K562 (cell line): ENCODE results near the gene ZNF691. TPM values are rescaled to one million over a fixed set of nuclear protein-coding genes. Genes with fewer than 3 reads are reported as not detected.

Source experiments
- CHD2 ChIP-seq: IDR thresholded peaks from 2 replicates; pipeline ENCODE4 v1.6.1; 2011; ENCODE audit warnings: low read depth, low read length
- ERF ChIP-seq: fragments of 450-650 bp; formaldehyde crosslinking; IDR thresholded peaks from 2 replicates; pipeline ENCODE4 v1.4.0; 2020; ENCODE audit warnings: mild to moderate bottlenecking, mixed read lengths
- EZH2 ChIP-seq: IDR thresholded peaks from 2 replicates; pipeline ENCODE4 v1.6.1; 2012; ENCODE audit warnings: low read depth, mild to moderate bottlenecking, inconsistent platforms, low read length, borderline replicate concordance
- HIVEP1 ChIP-seq: fragments of 250-450 bp; sonication (Bioruptor Pico); IDR thresholded peaks from 2 replicates; pipeline ENCODE4 v1.4.0; 2020; ENCODE audit warnings: mild to moderate bottlenecking
- HNRNPUL1 ChIP-seq: fragments of 200-400 bp; formaldehyde crosslinking; IDR thresholded peaks from 2 replicates; pipeline ENCODE4 v1.6.1; 2017; ENCODE audit warnings: low read length
- KAT2B ChIP-seq: IDR thresholded peaks from one replicate; pipeline ENCODE4 v1.6.1; 2012; ENCODE audit warnings: low read depth, mild to moderate bottlenecking, control low read depth, inconsistent platforms, low read length, moderate library complexity
- KAT8 ChIP-seq: fragments of 450-650 bp; IDR thresholded peaks from 2 replicates; pipeline ENCODE4 v1.6.1; 2016; ENCODE audit warnings: low read depth, mild to moderate bottlenecking
- POLR2A ChIP-seq: fragments of 450-650 bp; conservative IDR thresholded peaks from 2 replicates; pipeline ENCODE4 v1.6.1; 2016
- POLR3G ChIP-seq: IDR thresholded peaks from 2 replicates; pipeline ENCODE4 v1.6.1; 2011; ENCODE audit not compliant: insufficient read length, insufficient replicate concordance; ENCODE audit errors: extremely low read depth
- PTBP1 ChIP-seq: fragments of 200-400 bp; formaldehyde crosslinking; IDR thresholded peaks from 2 replicates; pipeline ENCODE4 v1.6.1; 2017; ENCODE audit warnings: low read depth, low read length
- PTTG1 ChIP-seq: fragments of 450-650 bp; IDR thresholded peaks from 2 replicates; pipeline ENCODE4 v1.6.1; 2016; ENCODE audit warnings: low read depth, mild to moderate bottlenecking, missing genetic modification characterization, missing compliant biosample characterization
- SAP30 ChIP-seq: fragments of 200-600 bp; sonication (generic); IDR thresholded peaks from 2 replicates; pipeline ENCODE4 v1.6.1; 2012; ENCODE audit warnings: borderline replicate concordance, low read depth, mild to moderate bottlenecking, moderate library complexity, low read length, control low read depth, inconsistent platforms; ENCODE audit not compliant: insufficient read depth, poor library complexity, severe bottlenecking
- SPI1 ChIP-seq: IDR thresholded peaks from 2 replicates; pipeline ENCODE4 v1.6.1; 2011; ENCODE audit warnings: low read depth, low read length, control low read depth, borderline replicate concordance
- ZBED1 ChIP-seq: IDR thresholded peaks from 2 replicates; pipeline ENCODE4 v1.6.1; 2014
- ZNF184 ChIP-seq: sonication (generic); formaldehyde crosslinking; IDR thresholded peaks from 2 replicates; pipeline ENCODE4 v1.5.0; 2020; ENCODE audit warnings: missing genetic modification reagents
- ZNF232 ChIP-seq: sonication (generic); formaldehyde crosslinking; IDR thresholded peaks from 2 replicates; pipeline ENCODE4 v1.8.0; 2022; ENCODE audit warnings: mild to moderate bottlenecking, missing genetic modification reagents
- ZNF347 ChIP-seq: fragments of 450-650 bp; formaldehyde crosslinking; IDR thresholded peaks from 2 replicates; pipeline ENCODE4 v1.4.0; 2020; ENCODE audit warnings: low read depth, mild to moderate bottlenecking, moderate library complexity
- ZNF696 ChIP-seq: fragments of 250-450 bp; sonication (Bioruptor Pico); conservative IDR thresholded peaks from 2 replicates; pipeline ENCODE4 v1.4.0; 2020; ENCODE audit warnings: mild to moderate bottlenecking, moderate library complexity
- polyA plus RNA-seq, 8 experiments: library from polyadenylated mRNA; depleted of rRNA in 4 of 8; stranded (reverse) in 5 of 8; unstranded in 3 of 8; fragments of >200 nt; fragmentation: Nextera tagmentation in 2 of 8; fragmentation: Illumina TruSeq in 1 of 8; extraction: Ambion mirVana in 2 of 8; extraction: Trizol in 1 of 8; gene quantifications; 2 replicates each; pipeline versions ENCODE4 v1.2.1 to v1.2.3, GENCODE V29; 2011 to 2014; ENCODE audit warnings: inconsistent platforms in 1 of 8, missing spikeins in 1 of 8
- total RNA-seq, 7 experiments: library from RNA; depleted of rRNA in 6 of 7; stranded (reverse); fragments of >200 nt in 6 of 7; fragmentation: Illumina TruSeq in 2 of 7; extraction: Trizol in 2 of 7; gene quantifications; 2 replicates each; pipeline versions ENCODE4 v1.2.1 to v1.2.3, GENCODE V29; 2011 to 2021; ENCODE audit warnings: low replicate concordance in 1 of 7
- TF ChIP-seq, protein P1 (sequence below): fragments of 450-650 bp; IDR thresholded peaks from 2 replicates; pipeline ENCODE4 v1.6.1; 2016; ENCODE audit warnings: antibody characterized with exemption
- TF ChIP-seq, protein P2 (sequence below): fragments of 450-650 bp; formaldehyde crosslinking; IDR thresholded peaks from 2 replicates; pipeline ENCODE4 v1.4.0; 2022; ENCODE audit warnings: mild to moderate bottlenecking, moderate library complexity
- TF ChIP-seq, protein P3 (sequence below): fragments of 250-450 bp; sonication (Bioruptor Pico); IDR thresholded peaks from 2 replicates; pipeline ENCODE4 v1.9.0; 2021; ENCODE audit warnings: mild to moderate bottlenecking, inconsistent platforms
- TF ChIP-seq, protein P4 (sequence below): sonication (generic); formaldehyde crosslinking; IDR thresholded peaks from 2 replicates; pipeline ENCODE4 v1.8.1; 2023; ENCODE audit warnings: mild to moderate bottlenecking, missing genetic modification reagents

Gene ZNF691
- total and polyA plus RNA-seq, 9 of the 15 experiments (the other 6 are each of a cell fraction or from before 2014, with no cell fraction given), result 10.7 to 30.4 (median 14.8) TPM

DNA sequence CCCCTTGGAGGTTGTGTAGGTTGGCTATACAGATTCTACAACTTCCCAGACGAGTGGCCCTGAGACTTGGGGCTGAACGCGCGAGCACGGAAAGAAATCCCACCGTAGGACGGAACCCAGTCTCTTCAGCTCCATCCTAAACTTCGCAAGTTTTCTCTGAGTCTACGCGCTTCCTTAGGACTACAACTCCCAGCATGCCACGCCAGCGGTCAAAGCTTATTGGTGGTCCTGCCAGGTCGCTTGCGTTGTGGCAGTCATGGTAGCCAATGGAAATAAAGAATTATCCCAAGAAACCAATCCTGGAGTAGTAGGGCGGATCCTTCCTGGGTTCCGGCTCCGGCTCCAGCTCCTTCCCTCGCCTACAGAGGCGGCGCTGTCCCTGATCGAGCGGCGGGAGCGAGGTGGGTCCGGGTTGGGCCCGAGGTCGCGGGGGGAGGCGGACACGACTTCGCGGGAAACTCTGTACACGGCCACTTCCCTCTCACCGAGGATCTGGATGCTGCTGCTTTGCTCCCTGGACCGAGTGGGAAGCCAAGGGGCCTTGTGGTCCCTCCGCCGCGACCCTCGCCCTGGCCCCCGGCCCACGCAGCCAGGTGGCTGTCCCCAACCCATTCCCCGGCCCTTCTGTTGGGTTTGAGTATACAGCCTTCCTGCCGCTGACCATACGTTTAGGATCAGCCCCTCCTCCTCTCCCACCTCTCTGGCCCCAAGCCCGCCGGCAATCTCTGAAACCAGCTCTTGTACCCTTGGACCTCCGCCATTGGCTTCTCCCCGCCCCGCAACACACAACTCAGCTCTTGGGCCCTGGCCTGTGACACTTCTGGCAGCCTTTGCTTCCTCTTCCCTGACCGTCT is at the start of gene ZNF691 (continued):
- TF ChIP-seq, protein P1, sequence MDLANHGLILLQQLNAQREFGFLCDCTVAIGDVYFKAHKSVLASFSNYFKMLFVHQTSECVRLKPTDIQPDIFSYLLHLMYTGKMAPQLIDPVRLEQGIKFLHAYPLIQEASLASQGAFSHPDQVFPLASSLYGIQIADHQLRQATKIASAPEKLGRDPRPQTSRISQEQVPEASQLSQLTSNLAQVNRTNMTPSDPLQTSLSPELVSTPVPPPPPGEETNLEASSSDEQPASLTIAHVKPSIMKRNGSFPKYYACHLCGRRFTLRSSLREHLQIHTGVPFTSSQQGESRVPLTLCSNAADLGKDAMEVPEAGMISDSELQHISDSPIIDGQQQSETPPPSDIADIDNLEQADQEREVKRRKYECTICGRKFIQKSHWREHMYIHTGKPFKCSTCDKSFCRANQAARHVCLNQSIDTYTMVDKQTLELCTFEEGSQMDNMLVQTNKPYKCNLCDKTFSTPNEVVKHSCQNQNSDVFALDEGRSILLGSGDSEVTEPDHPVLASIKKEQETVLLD, result 0 out of 2 replicates have a peak, but pooled peaks have one; percentile 50
- TF ChIP-seq, protein P2, sequence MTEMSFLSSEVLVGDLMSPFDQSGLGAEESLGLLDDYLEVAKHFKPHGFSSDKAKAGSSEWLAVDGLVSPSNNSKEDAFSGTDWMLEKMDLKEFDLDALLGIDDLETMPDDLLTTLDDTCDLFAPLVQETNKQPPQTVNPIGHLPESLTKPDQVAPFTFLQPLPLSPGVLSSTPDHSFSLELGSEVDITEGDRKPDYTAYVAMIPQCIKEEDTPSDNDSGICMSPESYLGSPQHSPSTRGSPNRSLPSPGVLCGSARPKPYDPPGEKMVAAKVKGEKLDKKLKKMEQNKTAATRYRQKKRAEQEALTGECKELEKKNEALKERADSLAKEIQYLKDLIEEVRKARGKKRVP, result 0 out of 2 replicates have a peak, but pooled peaks have one; percentile 6
- TF ChIP-seq ERF (peak; percentile 77; the same call in 1 of the 2 replicates), POLR2A (peak; percentile 91), ZNF347 (CRISPR knock-in tag) (0 out of 2 replicates have a peak, but pooled peaks have one; percentile 30), POLR3G (no peak), SPI1 (peak; percentile 25; the same call in 1 of the 2 replicates), ZNF696 (no peak), PTTG1 (tag) (no peak), KAT8 (no peak), HIVEP1 (no peak), SAP30 (peak; percentile 53), CHD2 (peak; percentile 92), ZBED1 (no peak), HNRNPUL1 (no peak), EZH2 (no peak), PTBP1 (no peak), ZNF184 (CRISPR knock-in tag) (no peak), ZNF232 (CRISPR knock-in tag) (no peak), KAT2B (no peak)
- TF ChIP-seq, protein P3, sequence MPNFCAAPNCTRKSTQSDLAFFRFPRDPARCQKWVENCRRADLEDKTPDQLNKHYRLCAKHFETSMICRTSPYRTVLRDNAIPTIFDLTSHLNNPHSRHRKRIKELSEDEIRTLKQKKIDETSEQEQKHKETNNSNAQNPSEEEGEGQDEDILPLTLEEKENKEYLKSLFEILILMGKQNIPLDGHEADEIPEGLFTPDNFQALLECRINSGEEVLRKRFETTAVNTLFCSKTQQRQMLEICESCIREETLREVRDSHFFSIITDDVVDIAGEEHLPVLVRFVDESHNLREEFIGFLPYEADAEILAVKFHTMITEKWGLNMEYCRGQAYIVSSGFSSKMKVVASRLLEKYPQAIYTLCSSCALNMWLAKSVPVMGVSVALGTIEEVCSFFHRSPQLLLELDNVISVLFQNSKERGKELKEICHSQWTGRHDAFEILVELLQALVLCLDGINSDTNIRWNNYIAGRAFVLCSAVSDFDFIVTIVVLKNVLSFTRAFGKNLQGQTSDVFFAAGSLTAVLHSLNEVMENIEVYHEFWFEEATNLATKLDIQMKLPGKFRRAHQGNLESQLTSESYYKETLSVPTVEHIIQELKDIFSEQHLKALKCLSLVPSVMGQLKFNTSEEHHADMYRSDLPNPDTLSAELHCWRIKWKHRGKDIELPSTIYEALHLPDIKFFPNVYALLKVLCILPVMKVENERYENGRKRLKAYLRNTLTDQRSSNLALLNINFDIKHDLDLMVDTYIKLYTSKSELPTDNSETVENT (CRISPR knock-in tag), result peak; percentile 82
- TF ChIP-seq, protein P4, sequence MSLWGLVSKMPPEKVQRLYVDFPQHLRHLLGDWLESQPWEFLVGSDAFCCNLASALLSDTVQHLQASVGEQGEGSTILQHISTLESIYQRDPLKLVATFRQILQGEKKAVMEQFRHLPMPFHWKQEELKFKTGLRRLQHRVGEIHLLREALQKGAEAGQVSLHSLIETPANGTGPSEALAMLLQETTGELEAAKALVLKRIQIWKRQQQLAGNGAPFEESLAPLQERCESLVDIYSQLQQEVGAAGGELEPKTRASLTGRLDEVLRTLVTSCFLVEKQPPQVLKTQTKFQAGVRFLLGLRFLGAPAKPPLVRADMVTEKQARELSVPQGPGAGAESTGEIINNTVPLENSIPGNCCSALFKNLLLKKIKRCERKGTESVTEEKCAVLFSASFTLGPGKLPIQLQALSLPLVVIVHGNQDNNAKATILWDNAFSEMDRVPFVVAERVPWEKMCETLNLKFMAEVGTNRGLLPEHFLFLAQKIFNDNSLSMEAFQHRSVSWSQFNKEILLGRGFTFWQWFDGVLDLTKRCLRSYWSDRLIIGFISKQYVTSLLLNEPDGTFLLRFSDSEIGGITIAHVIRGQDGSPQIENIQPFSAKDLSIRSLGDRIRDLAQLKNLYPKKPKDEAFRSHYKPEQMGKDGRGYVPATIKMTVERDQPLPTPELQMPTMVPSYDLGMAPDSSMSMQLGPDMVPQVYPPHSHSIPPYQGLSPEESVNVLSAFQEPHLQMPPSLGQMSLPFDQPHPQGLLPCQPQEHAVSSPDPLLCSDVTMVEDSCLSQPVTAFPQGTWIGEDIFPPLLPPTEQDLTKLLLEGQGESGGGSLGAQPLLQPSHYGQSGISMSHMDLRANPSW (CRISPR knock-in tag), result no peak
